H9 (cell line): ENCODE data around the gene VCPKMT. TPM values are rescaled to one million over a fixed set of nuclear protein-coding genes. Genes with fewer than 3 reads are reported as not detected.

ENCODE experiments used
- DNase-seq: peaks from one replicate; pipeline ENCODE4 v3.0.0-alpha.2; 2017
- H2AFZ ChIP-seq: one replicate; pipeline ENCODE4 v1.6.1; 2013; ENCODE audit warnings: mild to moderate bottlenecking, low read length, control low read depth, moderate library complexity
- H2AK5ac ChIP-seq: 2 replicates; pipeline ENCODE4 v1.6.1; 2013; ENCODE audit warnings: low read length, control low read depth, mixed read lengths; ENCODE audit not compliant: insufficient read length
- H2BK120ac ChIP-seq: one replicate; pipeline ENCODE4 v1.6.1; 2013; ENCODE audit warnings: low read depth, mild to moderate bottlenecking, low read length, control low read depth, inconsistent platforms; ENCODE audit not compliant: poor library complexity, severe bottlenecking
- H2BK12ac ChIP-seq: 2 replicates; pipeline ENCODE4 v1.6.1; 2013; ENCODE audit warnings: low read length, control low read depth, mixed read lengths, low read depth; ENCODE audit not compliant: insufficient read length
- H2BK15ac ChIP-seq: 2 replicates; pipeline ENCODE4 v1.6.1; 2013; ENCODE audit warnings: low read depth, low read length, control low read depth
- H2BK20ac ChIP-seq: one replicate; pipeline ENCODE4 v1.6.1; 2013; ENCODE audit warnings: low read depth, mild to moderate bottlenecking, low read length, control low read depth, inconsistent platforms; ENCODE audit not compliant: poor library complexity, severe bottlenecking
- H2BK5ac ChIP-seq: 2 replicates; pipeline ENCODE4 v1.6.1; 2013; ENCODE audit warnings: low read length, control low read depth, mixed read lengths; ENCODE audit not compliant: insufficient read length
- H3K14ac ChIP-seq: 2 replicates; pipeline ENCODE4 v1.6.1; 2013; ENCODE audit warnings: low read length, control low read depth; ENCODE audit not compliant: insufficient read depth
- H3K18ac ChIP-seq: 2 replicates; pipeline ENCODE4 v1.6.1; 2013; ENCODE audit warnings: low read depth, mild to moderate bottlenecking, mixed read lengths, low read length, control low read depth; ENCODE audit not compliant: insufficient read length
- H3K23ac ChIP-seq: 2 replicates; pipeline ENCODE4 v1.6.1; 2013; ENCODE audit warnings: low read length, control low read depth, mixed read lengths, low read depth; ENCODE audit not compliant: insufficient read length
- H3K23me2 ChIP-seq: 2 replicates; pipeline ENCODE4 v1.6.1; 2013; ENCODE audit warnings: low read depth, mild to moderate bottlenecking, mixed read lengths, low read length, control low read depth; ENCODE audit not compliant: insufficient read length, poor library complexity, severe bottlenecking
- H3K27ac ChIP-seq: 2 replicates; pipeline ENCODE4 v1.5.1; 2013; ENCODE audit warnings: low read length, control low read depth, mixed read lengths, low read depth; ENCODE audit not compliant: insufficient read length
- H3K27me3 ChIP-seq: 2 replicates; pipeline ENCODE4 v1.6.1; 2013; ENCODE audit warnings: low read length, control low read depth, inconsistent platforms; ENCODE audit not compliant: insufficient read depth
- H3K4ac ChIP-seq: 2 replicates; pipeline ENCODE4 v1.6.1; 2013; ENCODE audit warnings: low read depth, mild to moderate bottlenecking, control low read depth, inconsistent platforms, low read length, moderate library complexity
- H3K4me1 ChIP-seq: 2 replicates; pipeline ENCODE4 v1.6.1; 2013; ENCODE audit warnings: low read length, control low read depth, inconsistent platforms; ENCODE audit not compliant: insufficient read depth
- H3K4me2 ChIP-seq: 2 replicates; pipeline ENCODE4 v1.6.1; 2013; ENCODE audit warnings: low read length, control low read depth, mixed read lengths; ENCODE audit not compliant: insufficient read length, insufficient read depth
- H3K56ac ChIP-seq: 2 replicates; pipeline ENCODE4 v1.6.1; 2013; ENCODE audit warnings: low read depth, mild to moderate bottlenecking, mixed read lengths, low read length, control low read depth; ENCODE audit not compliant: insufficient read length
- H3K79me1 ChIP-seq: 2 replicates; pipeline ENCODE4 v1.6.1; 2013; ENCODE audit warnings: low read depth, mild to moderate bottlenecking, moderate library complexity, low read length, control low read depth, inconsistent platforms; ENCODE audit not compliant: insufficient read depth, poor library complexity, severe bottlenecking
- H3K79me2 ChIP-seq: 2 replicates; pipeline ENCODE4 v1.6.1; 2013; ENCODE audit warnings: low read length, control low read depth, inconsistent platforms; ENCODE audit not compliant: insufficient read depth
- H3K9ac ChIP-seq: 2 replicates; pipeline ENCODE4 v1.6.1; 2013; ENCODE audit warnings: low read length, control low read depth, mixed read lengths; ENCODE audit not compliant: insufficient read length; ENCODE audit errors: extremely low read depth
- H3K9me3 ChIP-seq: one replicate; pipeline ENCODE4 v1.6.1; 2013; ENCODE audit warnings: low read depth, low read length, inconsistent platforms; ENCODE audit not compliant: control insufficient read depth
- H3T11ph ChIP-seq: one replicate; pipeline ENCODE4 v1.6.1; 2013; ENCODE audit warnings: mild to moderate bottlenecking, low read length, control low read depth, inconsistent platforms
- H4K20me1 ChIP-seq: one replicate; pipeline ENCODE4 v1.6.1; 2013; ENCODE audit not compliant: control insufficient read depth, insufficient read length, insufficient read depth
- H4K5ac ChIP-seq: 2 replicates; pipeline ENCODE4 v1.6.1; 2013; ENCODE audit warnings: low read depth, mild to moderate bottlenecking, mixed read lengths, low read length, control low read depth; ENCODE audit not compliant: insufficient read length
- H4K8ac ChIP-seq: replicated peaks from 2 replicates; pipeline ENCODE4 v1.6.1; 2013; ENCODE audit warnings: low read length, control low read depth, mixed read lengths, low read depth; ENCODE audit not compliant: insufficient read length
- H4K91ac ChIP-seq: 2 replicates; pipeline ENCODE4 v1.6.1; 2013; ENCODE audit warnings: low read depth, mild to moderate bottlenecking, moderate library complexity, mixed read lengths, low read length, control low read depth; ENCODE audit not compliant: insufficient read length
- H3K27ac Mint-ChIP-seq, 3 experiments: 2 replicates in 2 of 3; 3 replicates in 1 of 3; pipeline ENCODE4 v1.8.0; 2020 to 2021; ENCODE audit warnings: mixed read lengths in 3 of 3, mild to moderate bottlenecking in 1 of 3, moderate library complexity in 1 of 3
- H3K27me3 Mint-ChIP-seq: 2 replicates; pipeline ENCODE4 v1.8.0; 2021; ENCODE audit warnings: low read depth, mild to moderate bottlenecking, moderate library complexity, mixed read lengths
- H3K36me3 Mint-ChIP-seq, 3 experiments: 2 replicates in 2 of 3; 3 replicates in 1 of 3; pipeline ENCODE4 v1.8.0; 2020 to 2021; ENCODE audit warnings: low read depth in 3 of 3, mixed read lengths in 3 of 3; ENCODE audit not compliant: insufficient read depth in 1 of 3
- H3K4me1 Mint-ChIP-seq, 2 experiments: 2 replicates each; pipeline ENCODE4 v1.8.0; 2020; ENCODE audit warnings: mixed read lengths in 2 of 2
- H3K4me3 Mint-ChIP-seq, 2 experiments: 2 replicates in 1 of 2; 3 replicates in 1 of 2; pipeline ENCODE4 v1.8.0; 2020 to 2021; ENCODE audit warnings: mild to moderate bottlenecking in 2 of 2, mixed read lengths in 2 of 2, moderate library complexity in 1 of 2
- H3K9me3 Mint-ChIP-seq, 2 experiments: 2 replicates in 1 of 2; 3 replicates in 1 of 2; pipeline ENCODE4 v1.8.0; 2020; ENCODE audit warnings: mild to moderate bottlenecking in 2 of 2, mixed read lengths in 2 of 2, moderate library complexity in 1 of 2
- WGBS: extraction: QIAGEN DNeasy Blood & Tissue Kit; methylation state at CpG from one replicate; pipeline ENCODE4 v1.1.7; 2013; ENCODE audit warnings: missing lambda C conversion rate, low lambda C conversion rate, mixed read lengths; ENCODE audit not compliant: insufficient read length; ENCODE audit errors: extremely low coverage; 5-methylcytosine and 5-hydroxymethylcytosine counted together
- total RNA-seq: library from RNA; stranded (reverse); gene quantifications from 2 replicates; pipeline ENCODE4 v1.2.1, GENCODE V29; 2021
- TF ChIP-seq, protein P1 (sequence below): fragments of 200-600 bp; sonication (generic); conservative IDR thresholded peaks from 3 replicates; pipeline ENCODE4 v1.8.0; 2021; ENCODE audit warnings: antibody characterized with exemption, mild to moderate bottlenecking

The VCPKMT gene
- total RNA-seq, 1 experiment from 2014 or later = 13.7 TPM

- H3K4ac ChIP-seq = no peak overlapping the region
- no peaks in the 10 kb centered on the region for H3K27me3 Mint-ChIP-seq
- no peaks in the 10 kb centered on the region for H3K36me3 Mint-ChIP-seq
- H3K4me1 ChIP-seq = no peaks in the 10 kb centered on the region
- no peaks in the 10 kb centered on the region for H3K9me3 Mint-ChIP-seq
- H4K5ac ChIP-seq = no peak overlapping the region
- no peak overlapping the region for H2AFZ ChIP-seq
- no peak overlapping the region for H3K14ac ChIP-seq
- no peak overlapping the region for H3T11ph ChIP-seq
- H3K23me2 ChIP-seq = no peaks in the 10 kb centered on the region
- H2AK5ac ChIP-seq = no peak overlapping the region
- no peak overlapping the region for H3K9ac ChIP-seq
- no peak for DNase-seq
- TF ChIP-seq, protein P1, sequence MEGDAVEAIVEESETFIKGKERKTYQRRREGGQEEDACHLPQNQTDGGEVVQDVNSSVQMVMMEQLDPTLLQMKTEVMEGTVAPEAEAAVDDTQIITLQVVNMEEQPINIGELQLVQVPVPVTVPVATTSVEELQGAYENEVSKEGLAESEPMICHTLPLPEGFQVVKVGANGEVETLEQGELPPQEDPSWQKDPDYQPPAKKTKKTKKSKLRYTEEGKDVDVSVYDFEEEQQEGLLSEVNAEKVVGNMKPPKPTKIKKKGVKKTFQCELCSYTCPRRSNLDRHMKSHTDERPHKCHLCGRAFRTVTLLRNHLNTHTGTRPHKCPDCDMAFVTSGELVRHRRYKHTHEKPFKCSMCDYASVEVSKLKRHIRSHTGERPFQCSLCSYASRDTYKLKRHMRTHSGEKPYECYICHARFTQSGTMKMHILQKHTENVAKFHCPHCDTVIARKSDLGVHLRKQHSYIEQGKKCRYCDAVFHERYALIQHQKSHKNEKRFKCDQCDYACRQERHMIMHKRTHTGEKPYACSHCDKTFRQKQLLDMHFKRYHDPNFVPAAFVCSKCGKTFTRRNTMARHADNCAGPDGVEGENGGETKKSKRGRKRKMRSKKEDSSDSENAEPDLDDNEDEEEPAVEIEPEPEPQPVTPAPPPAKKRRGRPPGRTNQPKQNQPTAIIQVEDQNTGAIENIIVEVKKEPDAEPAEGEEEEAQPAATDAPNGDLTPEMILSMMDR = no peak
- WGBS = no CpG with 5 or more reads among the region's 7 CpGs
- H3K27ac ChIP-seq = no peak overlapping the region
- H2BK12ac ChIP-seq = no peak overlapping the region
- H4K91ac ChIP-seq = no peak overlapping the region
- H3K27me3 ChIP-seq = no peaks in the 10 kb centered on the region
- no peak overlapping the region for H2BK20ac ChIP-seq
- no peak overlapping the region for H4K8ac ChIP-seq
- no peak overlapping the region for H3K56ac ChIP-seq
- H2BK120ac ChIP-seq = no peak overlapping the region
- H3K4me2 ChIP-seq = no peak overlapping the region
- H3K79me1 ChIP-seq = no peaks in the 10 kb centered on the region
- no peak overlapping the region for H3K18ac ChIP-seq
- H3K9me3 ChIP-seq = no peaks in the 10 kb centered on the region
- H3K79me2 ChIP-seq = no peaks in the 10 kb centered on the region
- H2BK15ac ChIP-seq = no peak overlapping the region
- no peak overlapping the region for H2BK5ac ChIP-seq
- no peaks in the 10 kb centered on the region for H4K20me1 ChIP-seq
- no peak overlapping the region for H3K23ac ChIP-seq
- H3K4me3 Mint-ChIP-seq = no peak overlapping the region
- no peaks in the 10 kb centered on the region for H3K4me1 Mint-ChIP-seq
- no peak overlapping the region for H3K27ac Mint-ChIP-seq
Observed at GRCh38 chr14:50101417-50101816, 15.0 kb downstream of the VCPKMT start.
